HG03521 (cell line): ENCODE measurements around the gene APLNR.

Experiments
- ATAC-seq: cut with Tn5 transposase; IDR thresholded peaks from one replicate; pipeline ENCODE4 v1.9.1; 2021; ENCODE audit warnings: mild to moderate bottlenecking, moderate library complexity; ENCODE audit not compliant: unreplicated experiment

The APLNR gene

GRCh38 chr11:57219021-57219627, 17.9 kb downstream of the APLNR start:
- ATAC-seq, result no peak

- ATAC-seq, result no peak
Observed at GRCh38 chr11:57217053-57217452, 20.0 kb downstream of the APLNR start.

- ATAC-seq, result no peak
Observed at GRCh38 chr11:57216463-57216862, 20.6 kb downstream of the APLNR start.

GRCh38 chr11:57214494-57214893, 22.6 kb downstream of the APLNR start:
- no peak for ATAC-seq

- ATAC-seq, result no peak
Observed at GRCh38 chr11:57214098-57214417, 23.0 kb downstream of the APLNR start.

- no peak for ATAC-seq
Observed at GRCh38 chr11:57213342-57214097, 23.5 kb downstream of the APLNR start.

GRCh38 chr11:57210781-57211180, 26.3 kb downstream of the APLNR start:
- no peak for ATAC-seq

- ATAC-seq, result no peak
Observed at GRCh38 chr11:57207168-57207567, 29.9 kb downstream of the APLNR start.

GRCh38 chr11:57205041-57205641, 31.9 kb downstream of the APLNR start:
- ATAC-seq, result no peak

GRCh38 chr11:57203882-57204480, 33.1 kb downstream of the APLNR start:
- ATAC-seq, result no peak

- no peak for ATAC-seq
Observed at GRCh38 chr11:57203359-57203758, 33.7 kb downstream of the APLNR start.

- ATAC-seq, result no peak
Observed at GRCh38 chr11:57202281-57202680, 34.8 kb downstream of the APLNR start.

GRCh38 chr11:57200917-57201316, 36.1 kb downstream of the APLNR start:
- ATAC-seq, result no peak

- no peak for ATAC-seq
Observed at GRCh38 chr11:57199330-57199729, 37.7 kb downstream of the APLNR start.

GRCh38 chr11:57197762-57198161, 39.3 kb downstream of the APLNR start:
- ATAC-seq, result no peak

- ATAC-seq, result no peak
Observed at GRCh38 chr11:57196596-57196995, 40.5 kb downstream of the APLNR start.

- no peak for ATAC-seq
Observed at GRCh38 chr11:57192316-57192715, 44.7 kb downstream of the APLNR start.

GRCh38 chr11:57191311-57192219, 45.5 kb downstream of the APLNR start:
- no peak for ATAC-seq

- no peak for ATAC-seq
Observed at GRCh38 chr11:57190548-57190947, 46.5 kb downstream of the APLNR start.
